ENCODE measurements around the gene LRRC17.
A peak's percentile ranks its signal among the peaks of the same experiment; 100 is the strongest.
"Not testable (repeated sequence)": the region's sequence is repeated elsewhere in the genome, so short reads cannot be mapped to it uniquely, and the experiment has no call there.

Gene LRRC17

DNA sequence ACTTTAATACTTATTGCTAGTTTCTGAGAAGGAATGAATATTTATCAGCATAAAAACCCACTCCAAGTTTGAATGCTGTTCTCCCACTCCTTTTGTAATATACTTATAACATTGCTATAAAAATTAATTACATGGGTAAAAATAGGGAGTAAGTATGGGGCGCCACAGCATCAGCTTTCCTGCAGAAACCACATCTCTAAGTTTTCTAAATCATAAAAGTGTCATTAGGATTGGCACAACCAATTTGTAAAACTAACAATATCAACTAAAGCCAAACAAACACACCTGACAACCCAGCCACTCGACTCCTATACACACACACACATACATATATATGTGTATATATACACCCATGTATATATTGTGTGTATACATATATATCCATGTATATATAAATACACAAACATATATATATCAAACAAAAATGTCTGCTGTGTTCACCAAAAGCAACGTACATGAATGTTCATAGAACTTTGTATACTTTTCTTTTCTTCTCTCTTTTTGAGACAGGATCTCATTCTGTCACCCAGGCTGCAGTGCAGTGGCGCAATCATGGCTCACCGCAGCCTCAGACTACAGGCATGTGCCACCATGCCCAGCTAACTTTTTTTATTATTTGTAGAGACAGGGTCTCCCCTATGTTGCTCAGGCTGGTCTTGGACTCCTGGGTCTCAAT is 14.8 kb upstream of the LRRC17 start:
- no peak for DNase-seq

DNA sequence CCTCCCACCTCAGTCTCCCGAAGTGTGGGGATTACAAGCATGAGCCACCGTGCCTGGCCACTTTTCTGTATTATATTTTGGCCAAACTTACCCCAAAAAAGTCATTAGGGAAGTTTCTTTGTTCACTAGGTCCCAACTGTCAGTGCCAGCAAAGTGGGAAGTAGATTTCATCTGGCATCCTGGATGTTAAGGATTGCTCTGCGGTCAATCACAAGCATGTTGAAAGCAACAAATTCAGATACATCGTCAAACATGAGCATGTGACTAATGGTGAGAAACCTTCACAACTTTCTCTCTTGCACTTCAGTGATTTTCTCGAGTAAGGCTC is 14.3 kb upstream of the LRRC17 start:
- DNase-seq = no peak

DNA sequence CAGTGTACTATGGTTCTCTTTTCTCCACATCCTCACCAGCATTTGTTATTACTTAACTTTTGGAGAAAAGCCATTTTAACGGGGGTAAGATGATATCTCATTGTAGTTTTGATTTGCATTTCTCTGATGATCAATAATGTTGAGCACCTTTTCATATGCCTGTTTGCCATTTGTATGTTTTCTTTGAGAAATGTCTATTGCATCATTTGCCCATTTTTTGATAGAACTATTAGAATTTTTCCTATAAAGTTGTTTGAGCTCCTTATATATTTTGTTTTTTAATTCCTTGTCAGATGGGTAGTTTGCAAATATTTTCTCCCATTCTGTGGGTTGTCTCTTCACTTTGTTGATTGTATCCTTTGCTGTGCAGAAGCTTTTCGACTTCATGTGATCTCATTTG is 10.7 kb upstream of the LRRC17 start:
- not testable (repeated sequence) for DNase-seq

DNA sequence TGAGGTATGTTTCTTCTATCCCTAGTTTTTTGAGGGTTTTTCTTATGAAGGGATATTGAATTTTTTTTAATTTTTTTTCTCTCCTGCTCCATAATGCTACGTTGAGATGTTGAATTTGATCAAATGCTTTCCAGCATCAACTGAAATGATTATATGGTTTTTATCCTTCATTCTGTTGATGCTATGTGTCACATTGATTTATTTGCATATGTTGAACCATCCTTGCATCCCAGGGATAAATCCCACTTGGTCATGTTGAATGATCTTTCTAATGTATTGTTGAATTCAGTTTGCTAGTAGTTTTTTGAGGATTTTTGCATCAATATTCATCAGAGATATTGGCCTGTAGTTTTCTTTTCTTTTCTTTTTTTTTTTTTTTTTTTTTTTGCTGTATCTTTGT is 9.2 kb upstream of the LRRC17 start:
- DNase-seq = not testable (repeated sequence)

DNA sequence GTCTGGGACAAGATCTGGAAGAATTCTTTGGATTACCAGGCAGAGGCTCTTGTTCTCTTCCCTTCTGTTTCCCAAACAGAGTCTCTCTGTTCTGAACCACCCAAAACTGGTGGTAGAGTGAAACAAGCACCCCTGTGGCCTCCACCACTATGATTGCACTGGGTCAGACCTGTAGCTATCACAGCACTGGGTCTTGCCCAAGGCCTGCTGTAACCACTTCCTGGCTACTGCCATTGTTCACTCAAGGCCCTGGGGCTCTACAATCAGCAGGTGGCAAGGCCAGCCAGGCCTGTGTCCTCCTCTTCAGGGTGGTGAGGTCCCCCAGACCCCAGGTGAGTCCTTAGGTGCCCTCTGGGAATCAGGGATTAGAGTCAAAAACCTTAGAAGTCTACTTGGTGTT is 4.1 kb upstream of the LRRC17 start:
- DNase-seq = no peak

DNA sequence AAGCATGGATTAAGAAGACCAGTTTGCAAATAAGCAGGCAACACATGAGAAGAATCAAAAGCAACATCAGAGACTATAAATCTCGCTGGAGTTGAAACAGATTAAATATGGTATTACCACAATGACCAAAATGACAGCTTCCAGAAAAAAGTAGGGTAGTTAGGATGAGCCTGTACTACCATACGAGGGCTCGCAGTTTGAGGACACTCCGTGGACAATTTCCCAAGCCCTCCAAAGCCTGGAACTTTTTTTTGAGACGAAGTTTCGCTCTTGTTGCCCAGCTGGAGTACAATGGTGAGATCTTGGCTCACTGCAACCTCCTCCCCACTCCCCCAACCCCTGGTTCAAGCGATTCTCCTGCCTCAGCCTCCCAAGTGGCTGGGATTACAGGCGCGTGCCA is 1.0 kb downstream of the LRRC17 start:
- DNase-seq = no peak

DNA sequence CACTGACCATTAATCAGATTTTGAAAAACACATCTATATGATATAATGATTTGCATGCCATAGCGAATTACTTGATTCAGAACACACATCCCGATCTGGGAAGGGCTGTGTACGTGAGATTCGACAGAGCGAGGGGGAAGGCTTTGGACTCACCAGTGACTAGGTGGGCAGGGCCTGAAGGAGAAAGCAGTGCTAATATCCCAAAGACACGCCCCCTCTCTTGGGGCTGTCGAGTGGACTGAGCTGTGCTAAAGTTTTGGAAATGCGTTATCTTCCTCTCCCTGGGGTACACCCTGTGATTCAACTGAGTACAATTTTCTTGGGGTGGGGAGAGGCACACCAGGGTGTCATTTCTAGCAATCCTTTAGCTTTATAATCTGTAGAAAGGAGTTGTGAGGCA is 1.8 kb downstream of the LRRC17 start:
- DNase-seq = peak; percentile 86

DNA sequence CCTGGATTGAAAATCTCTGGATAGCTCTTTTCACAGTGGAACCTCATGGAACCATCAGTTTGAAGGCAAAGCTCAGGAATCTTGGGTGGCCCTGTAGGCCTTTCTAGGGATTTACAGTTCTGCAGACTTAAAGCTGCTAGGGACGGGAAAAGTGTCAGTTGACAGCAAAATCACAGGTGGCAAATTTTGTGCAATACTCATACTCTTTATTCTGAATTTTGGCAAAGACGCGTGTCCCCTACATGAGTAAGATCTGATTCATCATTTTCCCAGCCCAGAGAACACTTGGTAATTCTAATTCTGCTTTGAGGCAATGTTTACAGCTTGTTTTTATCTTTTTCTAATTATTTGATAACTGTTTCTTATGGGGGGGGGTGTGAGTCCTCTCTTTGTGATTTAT is 3.6 kb downstream of the LRRC17 start:
- no peak for DNase-seq

DNA sequence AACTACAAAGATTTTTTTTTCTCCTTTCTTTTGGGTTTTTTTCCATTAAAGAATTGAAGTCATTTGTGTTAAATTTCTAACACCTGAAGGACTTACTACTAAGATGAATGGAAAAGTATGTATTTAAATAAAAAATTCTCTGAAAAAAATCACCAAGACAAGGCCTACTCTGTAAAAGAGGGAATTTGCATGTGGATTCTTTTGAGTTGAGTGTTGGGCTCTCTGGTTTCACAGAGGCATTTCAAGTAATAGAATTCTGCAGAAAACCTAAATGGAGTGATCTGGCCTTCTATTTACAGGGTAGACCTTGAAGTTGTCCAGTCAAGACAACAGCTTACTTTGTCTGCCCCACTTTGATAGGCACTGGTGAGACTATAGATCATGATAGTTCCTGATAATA is 4.1 kb downstream of the LRRC17 start:
- DNase-seq = no peak

DNA sequence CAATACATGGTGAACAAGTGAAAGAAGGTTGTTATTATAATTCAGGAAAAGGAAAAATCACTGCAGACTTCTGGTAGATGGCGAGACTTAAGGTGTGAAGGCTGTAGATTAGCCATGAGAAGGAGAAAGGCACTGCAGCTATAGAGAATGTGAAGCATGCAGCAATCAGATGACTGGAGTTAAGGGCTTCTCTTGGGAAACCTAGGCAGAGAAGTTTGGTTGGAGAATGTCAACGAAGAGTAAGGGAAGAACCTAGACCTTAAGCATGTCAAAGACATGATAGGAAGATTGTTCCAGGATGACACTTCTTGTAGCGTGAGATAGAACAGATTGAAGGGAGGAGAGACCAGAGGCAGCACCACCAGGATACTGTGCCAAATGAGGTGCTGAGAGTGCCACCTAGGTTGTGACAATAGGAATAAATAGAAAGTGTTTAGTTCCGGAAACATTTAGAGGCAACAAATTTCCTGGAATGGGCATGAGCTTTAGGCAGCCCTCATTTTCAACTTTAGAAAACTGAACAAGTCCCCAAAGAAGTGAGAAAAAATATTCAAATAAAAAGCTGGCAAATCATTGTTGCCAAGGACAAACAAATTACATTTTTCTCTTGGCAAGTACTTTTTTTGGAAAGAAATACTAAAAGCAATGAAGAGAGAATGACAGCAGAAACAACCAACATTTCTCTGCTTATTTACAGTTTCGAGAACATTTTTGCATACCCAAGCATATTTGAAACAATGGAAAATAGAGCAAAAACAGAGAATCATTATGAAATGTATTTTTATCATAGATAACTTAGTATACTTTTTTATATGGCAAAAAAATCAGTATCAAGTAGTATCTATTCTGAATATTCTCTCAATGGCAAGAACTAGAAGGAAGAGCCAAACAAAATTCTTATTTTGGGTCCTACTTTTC is 4.9 kb downstream of the LRRC17 start:
- no peak for DNase-seq

DNA sequence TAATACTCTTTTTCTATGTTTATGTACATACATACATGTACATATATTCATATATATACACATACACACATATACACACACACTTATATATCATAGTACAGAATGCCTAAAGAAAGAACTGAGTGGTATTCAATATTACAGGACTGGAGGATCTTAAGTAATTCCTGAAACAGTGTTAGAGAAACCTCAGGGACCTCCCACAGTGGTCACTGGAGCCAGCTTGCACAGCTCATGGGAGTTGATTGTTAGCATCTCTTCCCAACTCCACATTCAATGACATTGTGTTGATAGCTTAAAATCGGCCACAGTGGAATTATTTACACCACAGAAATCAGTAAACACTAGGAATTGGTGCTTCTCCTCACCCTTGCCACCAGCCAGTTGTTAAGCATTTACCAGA is 6.0 kb downstream of the LRRC17 start:
- no peak for DNase-seq

DNA sequence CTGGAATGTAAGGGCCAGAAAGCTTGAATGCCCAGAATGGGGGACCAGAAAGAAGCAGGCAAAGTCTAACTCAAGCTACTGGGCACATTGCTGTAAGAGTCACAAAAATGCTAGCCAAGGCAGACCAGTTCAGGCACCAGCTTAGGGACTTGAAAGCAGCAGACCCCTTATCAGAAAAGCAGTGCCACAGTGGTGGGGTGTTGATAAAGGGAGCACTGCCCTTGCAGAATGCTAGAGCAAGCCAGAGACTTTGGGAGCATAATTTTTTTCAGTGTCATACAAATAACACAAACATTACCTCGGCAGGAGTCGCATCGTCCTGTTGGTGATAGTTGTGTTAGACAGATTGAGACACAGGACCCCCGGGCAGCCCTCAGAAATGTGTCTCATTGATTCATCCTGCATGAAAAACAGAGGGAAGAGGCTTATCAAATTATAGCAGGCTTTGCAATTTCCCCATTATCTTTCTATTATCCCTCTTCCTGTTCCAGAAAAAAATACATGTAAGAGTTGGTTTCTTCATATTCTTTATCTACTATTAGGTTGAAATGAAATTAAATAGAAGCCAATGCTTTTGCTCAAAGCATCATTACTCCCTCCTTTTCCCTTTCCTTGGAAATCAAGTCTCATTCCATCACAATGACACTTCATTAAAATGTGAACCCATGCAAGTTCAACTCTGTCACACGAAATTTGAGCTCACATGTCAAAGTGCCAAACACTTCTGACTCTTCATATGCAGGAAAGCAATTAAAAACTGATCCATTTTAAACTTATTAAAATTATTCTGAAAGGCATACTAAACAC is 13.4 kb downstream of the LRRC17 start:
- no peak for DNase-seq

DNA sequence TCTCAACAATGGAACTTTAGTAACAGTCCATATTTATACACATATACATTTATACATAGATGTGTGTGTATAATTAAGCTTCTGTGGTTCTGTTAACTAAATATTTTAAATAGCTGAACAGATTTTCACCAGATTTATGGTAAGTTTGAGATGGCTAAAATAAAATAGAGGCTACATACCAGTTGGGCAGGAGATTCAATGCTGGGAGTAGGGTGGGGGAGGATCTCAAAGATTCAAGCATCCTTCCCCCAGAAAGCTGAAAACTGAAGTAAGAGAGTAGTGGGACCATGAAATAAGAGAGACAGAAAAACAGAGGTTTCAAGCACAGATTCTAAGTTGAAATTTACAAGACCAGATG is 14.0 kb downstream of the LRRC17 start:
- DNase-seq = no peak

DNA sequence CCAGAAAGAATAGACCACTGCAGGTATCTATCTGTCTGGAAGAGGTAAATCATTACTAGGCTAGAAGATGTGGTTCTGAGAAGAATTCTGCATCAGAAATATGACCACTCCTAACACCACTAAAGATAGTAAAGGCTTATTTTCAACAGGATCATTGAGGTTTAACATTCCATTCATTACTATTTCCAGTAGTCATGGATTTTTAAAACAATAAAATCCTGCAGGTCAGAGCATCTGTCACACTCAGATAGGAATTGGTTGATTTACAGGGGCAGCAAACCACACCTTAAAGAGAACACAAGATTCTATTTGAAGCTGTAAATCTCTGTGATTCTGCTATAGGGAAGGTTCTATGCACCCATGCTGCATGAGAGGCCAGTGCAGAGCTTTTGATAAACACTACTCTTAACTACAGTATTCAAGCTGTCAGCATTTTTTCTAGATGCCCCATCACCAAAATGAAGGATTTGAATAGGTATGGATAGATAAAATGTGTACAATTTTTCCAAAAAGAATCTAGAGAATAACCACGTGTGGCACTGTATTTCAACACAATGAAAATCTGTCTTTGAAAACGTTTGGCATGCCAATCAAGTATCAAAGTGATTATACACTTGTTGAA is 14.6 kb downstream of the LRRC17 start:
- no peak for DNase-seq

DNA sequence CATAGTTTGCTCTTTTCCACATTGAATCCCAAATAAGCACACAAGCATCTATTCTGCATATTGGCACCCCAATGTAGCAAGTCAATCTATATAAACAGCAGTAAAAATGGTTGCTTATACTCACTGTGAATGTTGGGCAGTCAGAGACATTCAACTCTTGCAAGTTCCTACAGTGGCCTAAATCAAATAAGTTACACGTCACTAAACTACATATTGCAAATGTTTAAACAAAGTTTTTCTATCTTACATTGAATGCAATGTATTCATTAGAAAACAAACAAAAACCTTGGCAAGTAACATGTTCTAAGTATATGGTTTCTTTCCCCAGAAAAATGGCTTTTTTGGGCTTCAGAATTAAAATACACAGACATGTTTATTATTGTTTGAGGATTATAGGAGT is 19.0 kb downstream of the LRRC17 start:
- DNase-seq = no peak

DNA sequence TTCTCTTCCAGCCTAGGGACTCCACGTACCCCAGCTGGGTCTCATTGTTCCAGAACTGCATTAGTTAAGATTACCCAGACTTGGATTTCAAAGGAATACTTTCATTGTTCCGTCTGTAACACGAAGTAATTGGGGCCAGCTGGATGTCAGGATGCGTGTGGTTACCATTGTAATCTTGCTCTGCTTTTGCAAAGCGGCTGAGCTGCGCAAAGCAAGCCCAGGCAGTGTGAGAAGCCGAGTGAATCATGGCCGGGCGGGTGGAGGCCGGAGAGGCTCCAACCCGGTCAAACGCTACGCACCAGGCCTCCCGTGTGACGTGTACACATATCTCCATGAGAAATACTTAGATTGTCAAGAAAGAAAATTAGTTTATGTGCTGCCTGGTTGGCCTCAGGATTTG is 21.0 kb downstream of the LRRC17 start:
- no peak for DNase-seq

DNA sequence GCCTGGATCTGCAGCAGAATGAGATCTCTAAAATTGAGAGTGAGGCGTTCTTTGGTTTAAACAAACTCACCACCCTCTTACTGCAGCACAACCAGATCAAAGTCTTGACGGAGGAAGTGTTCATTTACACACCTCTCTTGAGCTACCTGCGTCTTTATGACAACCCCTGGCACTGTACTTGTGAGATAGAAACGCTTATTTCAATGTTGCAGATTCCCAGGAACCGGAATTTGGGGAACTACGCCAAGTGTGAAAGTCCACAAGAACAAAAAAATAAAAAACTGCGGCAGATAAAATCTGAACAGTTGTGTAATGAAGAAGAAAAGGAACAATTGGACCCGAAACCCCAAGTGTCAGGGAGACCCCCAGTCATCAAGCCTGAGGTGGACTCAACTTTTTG is 21.4 kb downstream of the LRRC17 start:
- no peak for DNase-seq

DNA sequence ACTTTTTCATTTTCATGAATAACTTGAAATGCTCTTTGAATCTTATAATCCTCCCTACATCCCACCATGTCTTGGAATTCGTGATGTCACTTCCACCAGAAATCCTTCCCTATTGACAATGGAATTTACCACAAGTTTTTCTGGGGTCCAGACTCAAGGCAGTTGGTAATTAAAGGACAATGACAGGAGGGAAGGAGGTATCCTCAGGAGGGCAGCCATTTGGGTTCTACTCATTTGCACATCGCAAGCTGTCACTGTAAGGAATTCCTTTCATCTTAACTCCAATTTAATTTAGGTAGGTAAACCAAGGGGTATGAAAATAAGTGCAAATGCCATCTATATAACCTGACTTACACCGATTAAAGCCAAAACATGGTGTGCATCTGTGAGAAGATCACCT is 21.9 kb downstream of the LRRC17 start:
- no peak for DNase-seq

DNA sequence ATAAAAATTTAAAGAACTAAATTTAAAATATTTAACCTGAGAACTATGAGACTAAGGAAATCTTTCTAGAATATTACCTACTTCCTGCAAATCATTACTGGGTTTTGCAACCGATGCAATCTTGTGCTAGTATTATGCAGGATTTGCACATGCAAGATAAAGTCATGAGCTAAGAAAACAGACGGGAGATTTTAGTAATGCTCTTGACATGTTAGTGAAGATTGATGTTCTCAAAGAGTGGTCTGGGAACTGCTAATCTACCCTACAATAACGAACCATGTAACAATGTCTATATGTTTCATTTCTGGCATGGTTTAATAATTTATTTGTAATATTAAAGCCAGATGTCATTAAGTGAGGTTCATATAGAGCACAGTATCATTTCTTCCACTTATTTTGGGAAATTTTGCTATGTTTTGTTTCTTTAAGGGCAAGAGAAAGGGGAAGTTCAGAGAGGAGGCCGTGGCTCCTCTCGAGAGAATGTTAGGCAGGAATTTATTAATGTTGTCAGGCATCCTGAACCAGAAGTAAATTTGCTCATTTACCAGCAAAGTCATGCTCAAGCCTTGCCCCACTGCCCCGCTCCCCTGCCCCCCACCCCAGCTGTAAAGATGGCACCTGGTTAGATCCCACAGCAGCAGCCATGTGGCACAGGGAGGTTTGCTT is 22.8 kb downstream of the LRRC17 start:
- peak; percentile 44 for DNase-seq

DNA sequence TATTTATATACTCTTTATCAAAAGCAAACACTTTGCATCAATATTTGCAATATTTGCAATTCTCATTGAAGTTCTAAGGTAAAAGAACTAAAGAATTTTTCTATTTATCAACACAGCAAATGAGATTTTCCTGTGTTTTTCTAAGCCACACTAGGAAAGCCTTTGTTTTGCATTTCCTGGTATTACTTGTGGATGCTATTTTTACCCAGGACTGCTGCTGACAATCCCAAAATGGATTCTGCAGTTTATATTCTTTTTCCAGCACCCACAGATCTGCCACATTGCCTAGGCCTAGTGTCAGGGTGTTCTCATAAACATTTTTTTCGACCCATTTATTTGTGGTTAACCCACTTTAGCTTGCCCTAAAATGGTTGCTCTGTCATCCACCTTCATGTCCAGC is 25.9 kb downstream of the LRRC17 start:
- DNase-seq = no peak

DNA sequence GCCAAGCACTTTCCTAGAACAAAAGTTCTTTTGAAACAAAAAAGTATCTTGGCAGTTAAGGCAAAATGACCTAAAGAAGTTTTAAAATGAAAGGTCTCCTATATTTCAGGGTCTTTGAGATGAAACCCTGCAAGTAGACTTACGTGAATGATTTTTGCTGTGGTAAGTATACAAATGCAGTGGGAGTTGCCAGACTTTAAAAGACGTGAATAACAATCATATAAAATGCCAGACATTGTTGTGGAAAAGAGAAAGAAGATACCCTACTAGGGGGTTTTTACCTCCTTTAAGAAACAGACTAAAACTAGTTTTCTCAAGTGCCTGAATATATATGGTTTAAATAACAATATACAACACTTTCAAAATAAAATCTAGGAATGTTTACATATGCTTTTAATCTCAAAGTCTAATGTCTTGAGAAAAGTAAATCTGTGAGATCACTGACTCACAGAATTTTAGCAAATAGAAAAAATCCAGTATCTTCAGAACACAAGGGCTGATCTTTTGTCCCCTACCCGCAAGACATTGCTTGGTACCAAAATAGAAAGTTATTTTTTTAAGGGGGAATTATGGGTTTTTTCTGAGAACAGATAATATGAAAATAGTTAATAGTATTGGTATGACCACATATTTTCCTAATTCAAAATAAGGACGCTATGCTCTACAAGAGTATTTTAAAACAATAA is 29.5 kb downstream of the LRRC17 start:
- no peak for DNase-seq

DNA sequence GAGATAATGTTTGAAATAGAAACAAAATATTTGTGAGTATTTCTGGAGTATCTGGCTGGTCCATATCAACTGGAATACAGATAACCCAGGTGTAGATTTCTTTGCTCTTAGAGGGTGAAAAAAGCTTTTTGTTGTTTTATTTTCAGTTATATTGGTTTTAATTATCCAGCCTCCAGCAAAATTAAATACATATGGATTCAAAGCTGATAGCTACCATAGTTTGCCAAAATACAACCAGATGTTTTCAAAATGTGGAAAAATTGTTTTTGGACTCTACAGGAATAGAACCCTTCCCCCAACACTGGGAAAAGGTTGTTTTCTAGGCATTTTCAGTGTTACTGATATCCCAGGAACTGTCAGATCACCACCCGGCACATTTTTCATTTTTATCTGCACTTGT is 30.1 kb downstream of the LRRC17 start:
- DNase-seq = no peak
